Karpas-422 (cell line): ENCODE data around the gene TMEM125. TPM values are rescaled to one million over a fixed set of nuclear protein-coding genes. Genes with fewer than 3 reads are reported as not detected.

Experiments
- DNase-seq: peaks from one replicate; pipeline ENCODE4 v3.0.0-alpha.2; 2015
- H2AFZ ChIP-seq: fragments of 200-600 bp; sonication (generic); 2 replicates; pipeline ENCODE4 v1.6.1; 2014; ENCODE audit warnings: antibody characterized with exemption, low read length, mixed read lengths
- H3K27ac ChIP-seq: fragments of 200-600 bp; sonication (generic); 2 replicates; pipeline ENCODE4 v1.5.1; 2014; ENCODE audit warnings: mild to moderate bottlenecking, low read length, moderate library complexity
- H3K27me3 ChIP-seq: fragments of 200-600 bp; sonication (generic); 2 replicates; pipeline ENCODE4 v1.6.1; 2014; ENCODE audit warnings: low read length, mixed read lengths
- H3K36me3 ChIP-seq: fragments of 200-600 bp; sonication (generic); 2 replicates; pipeline ENCODE4 v1.6.1; 2014; ENCODE audit warnings: low read length, mixed read lengths; ENCODE audit not compliant: insufficient read depth
- H3K4me1 ChIP-seq: fragments of 200-600 bp; sonication (generic); 2 replicates; pipeline ENCODE4 v1.6.1; 2014; ENCODE audit warnings: mild to moderate bottlenecking, low read length, mixed read lengths
- H3K4me2 ChIP-seq: fragments of 200-600 bp; sonication (generic); 2 replicates; pipeline ENCODE4 v1.6.1; 2014; ENCODE audit warnings: low read length, low read depth, mild to moderate bottlenecking; ENCODE audit not compliant: poor library complexity, severe bottlenecking
- H3K4me3 ChIP-seq: fragments of 200-600 bp; sonication (generic); 2 replicates; pipeline ENCODE4 v1.5.1; 2014; ENCODE audit warnings: mild to moderate bottlenecking, antibody characterized with exemption, low read length, mixed read lengths
- H3K79me2 ChIP-seq: fragments of 200-600 bp; sonication (generic); 2 replicates; pipeline ENCODE4 v1.6.1; 2014; ENCODE audit warnings: mild to moderate bottlenecking, low read length, mixed read lengths
- H3K9ac ChIP-seq: fragments of 200-600 bp; sonication (generic); 2 replicates; pipeline ENCODE4 v1.6.0; 2014; ENCODE audit warnings: low read length
- H3K9me2 ChIP-seq: fragments of 200-600 bp; sonication (generic), shearing (Covaris generic); replicated peaks from 2 replicates; pipeline ENCODE4 v1.6.0; 2014; ENCODE audit warnings: mild to moderate bottlenecking, low read length, moderate library complexity; ENCODE audit not compliant: insufficient read depth
- H3K9me3 ChIP-seq: fragments of 300-700, 200-600 bp; sonication (generic); 2 replicates; pipeline ENCODE4 v1.6.1; 2014; ENCODE audit warnings: low read length, mixed read lengths
- H4K20me1 ChIP-seq: fragments of 200-600 bp; sonication (generic); 2 replicates; pipeline ENCODE4 v1.6.1; 2014; ENCODE audit warnings: mild to moderate bottlenecking, antibody characterized with exemption, low read length, low read depth; ENCODE audit not compliant: insufficient read depth
- total RNA-seq: library from RNA; depleted of rRNA; stranded (reverse); fragments of >200 nt; shearing (Covaris generic); gene quantifications from 2 replicates; pipeline ENCODE4 v1.2.3, GENCODE V29; 2014; ENCODE audit warnings: low replicate concordance

TMEM125 gene
- total RNA-seq, 1 experiment from 2014 or later, result not detected

GRCh38 chr1:43267291-43267805, 2.4 kb upstream of the TMEM125 start:
- Histone ChIP-seq H3K79me2 (no peaks in the 10 kb centered on the region), H3K9me2 (no peaks in the 10 kb centered on the region), H3K9ac (no peak overlapping the region), H2AFZ (no peak overlapping the region), H3K9me3 (peaks cover 3% of the 10 kb centered on the region; the same call in 1 of the 2 replicates), H3K27ac (no peak overlapping the region), H4K20me1 (no peaks in the 10 kb centered on the region), H3K4me1 (no peaks in the 10 kb centered on the region), H3K4me2 (no peak overlapping the region), H3K4me3 (no peak overlapping the region), H3K27me3 (no peaks in the 10 kb centered on the region), H3K36me3 (no peaks in the 10 kb centered on the region)
- no peak for DNase-seq

GRCh38 chr1:43267818-43268425, 1.9 kb upstream of the TMEM125 start:
- Histone ChIP-seq H4K20me1 (no peaks in the 10 kb centered on the region), H3K9ac (no peak overlapping the region), H3K4me2 (no peak overlapping the region), H2AFZ (no peak overlapping the region), H3K4me1 (no peaks in the 10 kb centered on the region), H3K4me3 (no peak overlapping the region), H3K79me2 (no peaks in the 10 kb centered on the region), H3K27ac (no peak overlapping the region), H3K27me3 (no peaks in the 10 kb centered on the region), H3K9me2 (no peaks in the 10 kb centered on the region), H3K36me3 (no peaks in the 10 kb centered on the region), H3K9me3 (no peaks in the 10 kb centered on the region)
- DNase-seq, result no peak

GRCh38 chr1:43270421-43271095, 775 bp downstream of the TMEM125 start:
- Histone ChIP-seq H4K20me1 (no peaks in the 10 kb centered on the region), H3K27me3 (no peaks in the 10 kb centered on the region), H3K4me3 (no peak overlapping the region), H3K4me1 (no peaks in the 10 kb centered on the region), H2AFZ (no peak overlapping the region), H3K9me3 (no peaks in the 10 kb centered on the region), H3K36me3 (no peaks in the 10 kb centered on the region), H3K79me2 (no peaks in the 10 kb centered on the region), H3K4me2 (no peak overlapping the region), H3K27ac (no peak overlapping the region), H3K9me2 (no peaks in the 10 kb centered on the region), H3K9ac (no peak overlapping the region)
- DNase-seq, result no peak

- Histone ChIP-seq H3K36me3 (no peaks in the 10 kb centered on the region), H3K27me3 (no peaks in the 10 kb centered on the region), H3K4me1 (no peaks in the 10 kb centered on the region), H3K27ac (no peak overlapping the region), H2AFZ (no peak overlapping the region), H3K9ac (no peak overlapping the region), H3K9me3 (no peaks in the 10 kb centered on the region), H3K4me3 (no peak overlapping the region), H4K20me1 (no peaks in the 10 kb centered on the region), H3K79me2 (no peaks in the 10 kb centered on the region), H3K4me2 (no peak overlapping the region), H3K9me2 (no peaks in the 10 kb centered on the region)
- DNase-seq, result no peak
Measured at GRCh38 chr1:43271186-43272118, 1.7 kb downstream of the TMEM125 start.

- no peak overlapping the region for H3K27ac ChIP-seq
- H3K79me2 ChIP-seq, result no peaks in the 10 kb centered on the region
- H2AFZ ChIP-seq, result no peak overlapping the region
- H3K9me3 ChIP-seq, result no peaks in the 10 kb centered on the region
- H3K36me3 ChIP-seq, result no peaks in the 10 kb centered on the region
- no peaks in the 10 kb centered on the region for H3K4me1 ChIP-seq
- no peak overlapping the region for H3K4me3 ChIP-seq
- no peak for DNase-seq
- no peaks in the 10 kb centered on the region for H3K9me2 ChIP-seq
- H3K4me2 ChIP-seq, result no peak overlapping the region
- no peaks in the 10 kb centered on the region for H4K20me1 ChIP-seq
- no peaks in the 10 kb centered on the region for H3K27me3 ChIP-seq
- no peak overlapping the region for H3K9ac ChIP-seq
Measured at GRCh38 chr1:43272161-43272560, 2.4 kb downstream of the TMEM125 start.

GRCh38 chr1:43272576-43273571, 3.1 kb downstream of the TMEM125 start:
- no peaks in the 10 kb centered on the region for H3K79me2 ChIP-seq
- no peaks in the 10 kb centered on the region for H4K20me1 ChIP-seq
- H3K9ac ChIP-seq, result no peak overlapping the region
- H2AFZ ChIP-seq, result no peak overlapping the region
- no peaks in the 10 kb centered on the region for H3K4me1 ChIP-seq
- H3K4me3 ChIP-seq, result no peak overlapping the region
- H3K9me3 ChIP-seq, result no peaks in the 10 kb centered on the region
- H3K27ac ChIP-seq, result no peak overlapping the region
- no peak overlapping the region for H3K4me2 ChIP-seq
- DNase-seq, result no peak
- H3K36me3 ChIP-seq, result no peaks in the 10 kb centered on the region
- no peaks in the 10 kb centered on the region for H3K9me2 ChIP-seq
- H3K27me3 ChIP-seq, result no peaks in the 10 kb centered on the region

GRCh38 chr1:43273708-43274107, 3.9 kb downstream of the TMEM125 start:
- H4K20me1 ChIP-seq, result no peaks in the 10 kb centered on the region
- H3K4me2 ChIP-seq, result no peak overlapping the region
- no peaks in the 10 kb centered on the region for H3K9me2 ChIP-seq
- no peaks in the 10 kb centered on the region for H3K27me3 ChIP-seq
- no peak overlapping the region for H3K9ac ChIP-seq
- H2AFZ ChIP-seq, result no peak overlapping the region
- no peaks in the 10 kb centered on the region for H3K36me3 ChIP-seq
- no peak for DNase-seq
- no peaks in the 10 kb centered on the region for H3K4me1 ChIP-seq
- no peaks in the 10 kb centered on the region for H3K9me3 ChIP-seq
- no peak overlapping the region for H3K27ac ChIP-seq
- no peaks in the 10 kb centered on the region for H3K79me2 ChIP-seq
- H3K4me3 ChIP-seq, result no peak overlapping the region
